ENCODE results near the gene TMEM186.
"Not testable (repeated sequence)": the region's sequence is repeated elsewhere in the genome, so short reads cannot be mapped to it uniquely, and the experiment has no call there.

TMEM186 gene

DNA sequence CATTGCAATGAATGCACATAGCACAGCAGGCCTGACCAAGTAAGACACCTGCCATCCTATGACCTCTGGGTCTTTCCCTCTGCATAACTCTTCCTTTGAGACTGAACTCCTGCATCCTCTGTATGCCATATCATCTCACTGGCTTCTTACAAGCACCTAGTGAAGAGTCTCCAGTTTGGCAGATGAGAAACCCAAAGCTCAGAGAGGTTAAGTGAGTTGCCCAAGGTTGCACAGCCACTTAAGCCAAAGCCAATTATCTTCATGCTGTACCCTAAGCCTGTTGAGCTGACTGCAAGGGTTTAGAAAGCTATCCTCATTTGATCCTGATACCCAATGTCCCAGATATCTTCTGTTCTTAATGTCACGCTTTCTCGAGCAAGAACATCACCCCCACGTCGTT lies 35.2 kb downstream of the TMEM186 start:
- no peak overlapping the region for H3K9ac ChIP-seq (ENCODE audit: low read depth in 1 of 2, low read length in 2 of 2)
- H3K27me3 ChIP-seq (ENCODE audit: control insufficient read depth in 2 of 2, insufficient read depth in 2 of 2, low read length in 2 of 2): no peaks in the 10 kb centered on the region
- H3K36me3 ChIP-seq (ENCODE audit: control insufficient read depth in 2 of 2, insufficient read depth in 2 of 2, low read length in 2 of 2): peaks cover 0 to 9% of the 10 kb centered on the region in 2 donors
- no peak overlapping the region for H3K27ac ChIP-seq (ENCODE audit: low read depth in 2 of 2, low read length in 2 of 2)
- no peak overlapping the region for H3K4me3 ChIP-seq (ENCODE audit: low read length in 2 of 2)
- no peaks in the 10 kb centered on the region for H3K4me1 ChIP-seq (ENCODE audit: control insufficient read depth in 2 of 2, insufficient read depth in 2 of 2, low read length in 2 of 2)
- H3K9me3 ChIP-seq (ENCODE audit: control insufficient read depth in 2 of 2, low read length in 2 of 2): no peaks in the 10 kb centered on the region

DNA sequence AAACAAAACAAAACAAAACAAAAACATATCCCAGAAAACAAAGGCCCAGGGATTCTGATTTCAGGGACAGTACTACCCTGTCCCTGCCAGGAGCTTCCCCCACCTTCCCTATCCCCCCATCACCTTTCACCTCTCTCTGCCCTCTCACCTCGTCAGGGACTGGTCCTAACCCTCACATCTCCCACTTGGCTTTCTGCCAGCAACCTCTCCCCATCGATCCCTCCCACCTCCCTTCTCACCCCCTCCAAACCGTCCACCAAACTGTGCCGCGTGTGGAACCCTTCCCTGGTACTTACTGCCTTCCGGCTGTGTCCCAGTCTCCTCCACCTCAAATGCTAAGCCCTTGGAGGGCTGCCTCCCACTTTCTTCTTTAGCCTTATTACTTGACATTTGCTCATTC lies 36.4 kb downstream of the TMEM186 start:
- H3K27ac ChIP-seq (ENCODE audit: low read depth in 2 of 2, low read length in 2 of 2): no peak overlapping the region
- no peaks in the 10 kb centered on the region for H3K9me3 ChIP-seq (ENCODE audit: control insufficient read depth in 2 of 2, low read length in 2 of 2)
- H3K27me3 ChIP-seq (ENCODE audit: control insufficient read depth in 2 of 2, insufficient read depth in 2 of 2, low read length in 2 of 2): no peaks in the 10 kb centered on the region
- H3K4me3 ChIP-seq (ENCODE audit: low read length in 2 of 2): no peak overlapping the region
- H3K4me1 ChIP-seq (ENCODE audit: control insufficient read depth in 2 of 2, insufficient read depth in 2 of 2, low read length in 2 of 2): no peaks in the 10 kb centered on the region
- H3K9ac ChIP-seq (ENCODE audit: low read depth in 1 of 2, low read length in 2 of 2): no peak overlapping the region
- H3K36me3 ChIP-seq (ENCODE audit: control insufficient read depth in 2 of 2, insufficient read depth in 2 of 2, low read length in 2 of 2): peaks cover 0 to 9% of the 10 kb centered on the region in 2 donors

DNA sequence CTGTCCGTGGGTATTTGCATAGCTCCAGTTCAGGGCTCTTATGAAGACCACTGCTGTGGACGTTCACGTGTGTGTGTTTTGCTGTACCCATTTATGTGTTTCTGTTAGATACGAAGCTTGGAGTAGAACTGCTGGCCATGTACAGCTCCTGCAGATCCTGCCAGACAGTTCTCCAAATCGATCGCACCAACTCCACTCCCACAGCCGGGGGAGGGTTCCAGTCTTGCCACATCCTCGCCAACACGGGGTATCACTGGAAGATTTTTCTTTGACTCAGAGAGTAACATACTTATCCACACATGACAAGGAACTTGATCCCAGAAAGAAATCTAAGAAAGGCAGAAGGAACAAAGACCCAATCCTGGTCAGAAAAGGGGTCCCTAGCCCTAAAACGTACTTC lies 37.4 kb downstream of the TMEM186 start:
- no peak overlapping the region for H3K4me3 ChIP-seq (ENCODE audit: low read length in 2 of 2)
- H3K9ac ChIP-seq (ENCODE audit: low read depth in 1 of 2, low read length in 2 of 2): no peak overlapping the region
- H3K27me3 ChIP-seq (ENCODE audit: control insufficient read depth in 2 of 2, insufficient read depth in 2 of 2, low read length in 2 of 2): no peaks in the 10 kb centered on the region
- H3K36me3 ChIP-seq (ENCODE audit: control insufficient read depth in 2 of 2, insufficient read depth in 2 of 2, low read length in 2 of 2): peaks cover 0 to 6% of the 10 kb centered on the region in 2 donors
- H3K4me1 ChIP-seq (ENCODE audit: control insufficient read depth in 2 of 2, insufficient read depth in 2 of 2, low read length in 2 of 2): no peaks in the 10 kb centered on the region
- H3K27ac ChIP-seq (ENCODE audit: low read depth in 2 of 2, low read length in 2 of 2): no peak overlapping the region
- H3K9me3 ChIP-seq (ENCODE audit: control insufficient read depth in 2 of 2, low read length in 2 of 2): no peaks in the 10 kb centered on the region

DNA sequence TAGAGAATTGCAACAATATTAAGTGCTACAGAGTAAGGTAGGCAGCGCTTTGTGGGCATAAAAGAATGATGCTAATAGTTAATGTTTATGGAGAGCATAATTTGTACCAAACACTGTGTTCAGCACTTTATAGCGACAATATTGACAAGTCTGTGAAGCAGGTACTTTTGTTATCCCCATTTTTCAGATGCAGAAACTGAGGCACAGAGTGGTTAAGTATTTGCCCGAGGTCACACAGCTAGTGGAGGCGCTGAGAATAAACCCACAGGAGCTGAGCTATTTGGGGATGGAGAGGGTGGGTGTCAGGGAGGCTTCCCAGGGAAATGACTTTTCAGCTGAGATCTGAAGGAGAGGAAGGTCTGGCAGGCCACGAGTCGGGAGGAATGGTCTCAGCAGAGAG lies 39.4 kb downstream of the TMEM186 start:
- H3K9me3 ChIP-seq (ENCODE audit: control insufficient read depth in 2 of 2, low read length in 2 of 2): no peaks in the 10 kb centered on the region

DNA sequence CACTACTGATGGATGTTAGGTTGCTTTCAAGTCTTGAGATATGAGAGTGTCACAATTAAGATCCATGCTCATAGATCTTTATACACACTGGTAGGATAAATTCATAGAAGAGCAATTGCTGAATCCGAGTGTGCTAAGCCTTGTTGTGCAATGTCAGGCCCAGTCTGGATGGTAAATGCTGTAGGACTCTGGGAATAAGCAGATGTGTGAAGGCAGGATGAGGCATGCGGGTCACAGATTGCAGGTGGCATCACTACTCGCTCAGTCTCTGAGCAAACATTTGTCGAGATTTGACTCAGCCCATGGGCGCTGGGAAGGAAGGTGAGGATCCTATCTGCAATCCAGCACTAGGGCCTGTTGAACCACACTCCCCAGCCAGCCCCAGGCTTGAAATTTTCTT lies 40.7 kb downstream of the TMEM186 start:
- Histone ChIP-seq H3K9ac (ENCODE audit: low read depth in 1 of 2, low read length in 2 of 2) (no peak overlapping the region), H3K36me3 (ENCODE audit: control insufficient read depth in 2 of 2, insufficient read depth in 2 of 2, low read length in 2 of 2) (peaks cover 0 to 4% of the 10 kb centered on the region in 2 donors), H3K4me1 (ENCODE audit: control insufficient read depth in 2 of 2, insufficient read depth in 2 of 2, low read length in 2 of 2) (no peaks in the 10 kb centered on the region), H3K9me3 (ENCODE audit: control insufficient read depth in 2 of 2, low read length in 2 of 2) (no peaks in the 10 kb centered on the region), H3K4me3 (ENCODE audit: low read length in 2 of 2) (no peak overlapping the region), H3K27me3 (ENCODE audit: control insufficient read depth in 2 of 2, insufficient read depth in 2 of 2, low read length in 2 of 2) (no peaks in the 10 kb centered on the region), H3K27ac (ENCODE audit: low read depth in 2 of 2, low read length in 2 of 2) (no peak overlapping the region)

More for the DNA sequence above, 39.4 kb downstream of the TMEM186 start:
- no peak overlapping the region for H3K9ac ChIP-seq (ENCODE audit: low read depth in 1 of 2, low read length in 2 of 2)
- no peaks in the 10 kb centered on the region for H3K4me1 ChIP-seq (ENCODE audit: control insufficient read depth in 2 of 2, insufficient read depth in 2 of 2, low read length in 2 of 2)
- no peaks in the 10 kb centered on the region for H3K27me3 ChIP-seq (ENCODE audit: control insufficient read depth in 2 of 2, insufficient read depth in 2 of 2, low read length in 2 of 2)
- peaks cover 0 to 4% of the 10 kb centered on the region in 2 donors for H3K36me3 ChIP-seq (ENCODE audit: control insufficient read depth in 2 of 2, insufficient read depth in 2 of 2, low read length in 2 of 2)
- H3K4me3 ChIP-seq (ENCODE audit: low read length in 2 of 2): no peak overlapping the region
- no peak overlapping the region for H3K27ac ChIP-seq (ENCODE audit: low read depth in 2 of 2, low read length in 2 of 2)

DNA sequence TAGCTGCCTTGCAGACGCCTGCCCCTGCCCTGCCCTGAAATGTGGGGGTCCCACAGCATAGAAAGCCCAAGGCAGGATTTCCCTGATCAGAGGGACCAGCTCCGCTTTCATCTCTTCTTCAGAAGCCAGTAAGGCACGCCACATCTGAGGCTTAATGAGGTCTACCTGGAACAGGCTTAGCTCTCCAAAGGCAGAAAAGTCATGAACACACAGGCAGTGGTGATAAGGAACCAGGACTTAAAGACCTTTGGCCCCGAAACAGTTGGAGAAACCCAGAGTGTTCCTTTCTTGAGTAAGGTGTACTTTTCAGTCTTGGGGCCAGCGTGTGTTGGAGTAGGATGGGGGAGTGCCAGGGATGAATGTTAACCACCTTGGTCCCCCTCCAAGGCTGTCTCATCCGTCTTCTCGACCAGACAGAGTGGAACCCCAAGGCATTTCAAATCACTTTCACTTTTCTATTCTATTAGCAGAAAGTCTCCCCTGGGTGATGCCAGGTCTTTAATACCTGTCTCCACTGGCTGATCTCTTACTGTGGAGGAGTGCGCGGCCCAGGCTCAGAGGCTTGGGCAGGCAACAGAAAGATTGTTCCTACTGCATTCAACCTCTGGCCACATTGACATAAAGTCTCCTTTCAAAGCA lies 43.9 kb downstream of the TMEM186 start:
- Histone ChIP-seq H3K9me3 (ENCODE audit: control insufficient read depth in 2 of 2, low read length in 2 of 2) (no peaks in the 10 kb centered on the region), H3K4me1 (ENCODE audit: control insufficient read depth in 2 of 2, insufficient read depth in 2 of 2, low read length in 2 of 2) (no peaks in the 10 kb centered on the region), H3K27me3 (ENCODE audit: control insufficient read depth in 2 of 2, insufficient read depth in 2 of 2, low read length in 2 of 2) (no peaks in the 10 kb centered on the region), H3K27ac (ENCODE audit: low read depth in 2 of 2, low read length in 2 of 2) (no peak overlapping the region), H3K4me3 (ENCODE audit: low read length in 2 of 2) (no peak overlapping the region), H3K9ac (ENCODE audit: low read depth in 1 of 2, low read length in 2 of 2) (no peak overlapping the region), H3K36me3 (ENCODE audit: control insufficient read depth in 2 of 2, insufficient read depth in 2 of 2, low read length in 2 of 2) (no peaks in the 10 kb centered on the region)

DNA sequence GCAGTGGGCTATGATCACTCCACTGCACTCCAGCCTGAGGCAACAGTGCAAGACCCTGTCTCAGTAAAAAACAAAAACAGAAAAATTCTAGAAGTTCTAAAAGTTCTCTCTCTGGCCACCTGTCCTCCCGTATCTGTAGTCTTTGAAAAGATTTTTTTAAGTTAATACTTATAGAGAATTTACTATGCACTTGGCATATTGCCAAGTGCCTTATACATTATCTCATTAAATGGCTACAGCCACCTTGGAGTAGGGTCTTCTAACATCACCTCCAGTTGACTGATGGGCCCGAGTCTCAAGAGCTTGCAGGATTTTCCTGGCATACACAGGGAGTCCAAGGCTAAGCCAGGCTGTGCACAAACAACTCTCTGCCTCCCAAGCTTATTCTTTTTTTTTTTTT lies 44.7 kb downstream of the TMEM186 start:
- H3K9me3 ChIP-seq (ENCODE audit: control insufficient read depth in 2 of 2, low read length in 2 of 2): no peaks in the 10 kb centered on the region

DNA sequence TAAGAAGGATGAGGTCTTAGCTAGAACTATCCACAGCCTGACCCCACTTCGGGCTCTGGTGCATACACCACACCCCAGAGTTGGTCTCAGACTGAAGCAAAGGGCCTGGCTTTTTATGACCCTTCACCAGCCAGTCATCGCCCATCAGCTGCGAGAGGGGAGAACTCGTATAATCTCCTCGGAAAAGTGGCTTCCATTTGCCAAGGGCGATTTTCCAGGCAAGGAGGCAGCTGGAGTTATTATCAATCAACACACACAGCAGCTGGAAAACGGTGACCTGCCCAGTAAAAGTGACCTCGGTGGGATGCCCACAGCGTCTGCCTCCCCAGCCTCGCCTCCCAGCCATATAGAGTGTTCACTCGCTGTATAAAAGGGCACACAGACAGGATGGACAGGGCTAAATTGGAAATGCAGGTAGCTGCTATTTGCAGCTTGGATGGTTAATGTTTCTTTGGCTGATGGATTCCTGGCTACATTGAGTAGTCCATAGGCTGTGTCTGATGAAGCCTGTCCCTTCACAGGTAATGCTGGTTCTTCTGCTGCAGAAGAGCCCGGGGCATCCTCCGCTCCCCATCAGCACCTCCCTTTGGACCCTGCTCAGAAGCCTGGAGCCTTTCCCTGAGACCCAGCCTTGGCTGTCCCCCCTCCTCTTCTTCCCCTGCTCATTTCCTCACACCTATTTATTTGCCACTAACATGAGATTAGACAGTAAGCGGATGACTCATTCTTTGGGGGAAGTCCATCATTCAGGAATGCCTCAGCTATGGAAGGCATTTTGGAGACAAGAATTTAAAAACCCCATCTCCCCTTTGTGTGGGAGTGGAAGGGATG lies 45.7 kb downstream of the TMEM186 start:
- Histone ChIP-seq H3K9ac (ENCODE audit: low read depth in 1 of 2, low read length in 2 of 2) (no peak overlapping the region), H3K36me3 (ENCODE audit: control insufficient read depth in 2 of 2, insufficient read depth in 2 of 2, low read length in 2 of 2) (no peaks in the 10 kb centered on the region), H3K4me1 (ENCODE audit: control insufficient read depth in 2 of 2, insufficient read depth in 2 of 2, low read length in 2 of 2) (no peaks in the 10 kb centered on the region), H3K27ac (ENCODE audit: low read depth in 2 of 2, low read length in 2 of 2) (no peak overlapping the region), H3K9me3 (ENCODE audit: control insufficient read depth in 2 of 2, low read length in 2 of 2) (no peaks in the 10 kb centered on the region), H3K27me3 (ENCODE audit: control insufficient read depth in 2 of 2, insufficient read depth in 2 of 2, low read length in 2 of 2) (no peaks in the 10 kb centered on the region), H3K4me3 (ENCODE audit: low read length in 2 of 2) (no peak overlapping the region)

More for the DNA sequence above, 44.7 kb downstream of the TMEM186 start:
- Histone ChIP-seq H3K4me3 (ENCODE audit: low read length in 2 of 2) (no peak overlapping the region), H3K36me3 (ENCODE audit: control insufficient read depth in 2 of 2, insufficient read depth in 2 of 2, low read length in 2 of 2) (no peaks in the 10 kb centered on the region), H3K27me3 (ENCODE audit: control insufficient read depth in 2 of 2, insufficient read depth in 2 of 2, low read length in 2 of 2) (no peaks in the 10 kb centered on the region), H3K4me1 (ENCODE audit: control insufficient read depth in 2 of 2, insufficient read depth in 2 of 2, low read length in 2 of 2) (no peaks in the 10 kb centered on the region), H3K27ac (ENCODE audit: low read depth in 2 of 2, low read length in 2 of 2) (no peak overlapping the region), H3K9ac (ENCODE audit: low read depth in 1 of 2, low read length in 2 of 2) (no peak overlapping the region)

DNA sequence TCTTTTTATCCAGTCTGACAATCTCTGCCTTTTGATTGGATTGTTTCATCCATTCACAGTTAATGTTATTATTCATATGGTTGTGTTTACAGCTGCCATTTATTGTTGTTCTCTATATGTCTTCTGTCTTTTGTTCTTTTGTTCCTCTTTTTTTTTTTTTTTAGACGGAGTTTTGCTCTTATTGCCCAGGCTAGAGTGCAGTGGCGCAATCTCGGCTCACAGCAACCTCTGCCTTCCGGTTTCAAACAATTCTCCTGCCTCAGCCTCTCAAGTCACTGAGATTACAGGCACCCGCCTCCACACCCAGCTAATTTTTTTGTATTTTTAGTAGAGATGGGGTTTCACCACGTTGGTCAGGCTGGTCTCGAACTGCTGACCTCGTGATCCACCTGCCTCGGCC lies 48.5 kb downstream of the TMEM186 start:
- not testable (repeated sequence) for H3K27ac ChIP-seq (ENCODE audit: low read depth in 2 of 2, low read length in 2 of 2); H3K9ac ChIP-seq (ENCODE audit: low read depth in 1 of 2, low read length in 2 of 2); H3K9me3 ChIP-seq (ENCODE audit: control insufficient read depth in 2 of 2, low read length in 2 of 2); H3K4me3 ChIP-seq (ENCODE audit: low read length in 2 of 2); H3K36me3 ChIP-seq (ENCODE audit: control insufficient read depth in 2 of 2, insufficient read depth in 2 of 2, low read length in 2 of 2); H3K27me3 ChIP-seq (ENCODE audit: control insufficient read depth in 2 of 2, insufficient read depth in 2 of 2, low read length in 2 of 2); H3K4me1 ChIP-seq (ENCODE audit: control insufficient read depth in 2 of 2, insufficient read depth in 2 of 2, low read length in 2 of 2)

All from mucosa of rectum (tissue), 2 donors.